Measurements from ENCODE around the gene AK1.

DNA sequence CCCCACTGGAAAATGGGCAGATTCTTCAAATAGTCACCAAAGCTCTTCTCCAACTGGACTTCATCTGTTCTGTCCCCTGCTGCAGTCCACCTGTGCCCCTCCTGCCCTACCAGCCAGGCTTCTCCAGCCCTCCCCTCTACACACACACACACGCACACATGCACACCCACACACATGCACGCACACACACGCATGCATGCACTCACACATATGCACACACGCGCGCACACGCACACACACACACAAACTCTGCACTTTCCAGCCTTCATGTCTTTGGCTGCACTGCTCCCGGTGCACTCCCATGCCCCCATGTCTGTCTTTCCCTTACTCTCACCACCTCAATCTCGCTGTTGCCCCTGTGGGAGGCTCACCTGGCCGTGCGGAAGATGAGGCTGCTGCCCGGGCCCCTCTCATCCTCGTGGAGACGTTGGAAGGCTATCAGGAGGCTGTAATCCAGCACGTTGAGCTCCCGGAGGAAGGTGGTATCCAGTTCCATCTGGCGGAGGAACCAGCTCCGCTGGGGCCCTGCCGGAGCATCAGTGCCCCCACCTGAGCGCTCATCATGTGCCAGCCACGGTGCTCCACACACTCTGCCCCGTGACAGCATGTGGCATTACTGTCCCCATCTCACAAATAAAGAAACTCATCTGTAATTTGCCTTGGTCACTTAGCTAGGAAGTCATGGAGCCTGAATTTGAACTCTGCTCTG lies 47.4 kb upstream of the AK1 start:
- TF ChIP-seq TFE3 (CRISPR knock-in tag; IDR thresholded peaks at IDR 0.05) (no peak), RERE (CRISPR knock-in tag; IDR thresholded peaks at IDR 0.05; ENCODE audit: borderline replicate concordance) (no peak), MEF2A (IDR thresholded peaks at IDR 0.05; ENCODE audit: control insufficient read depth, low read depth, low read length) (no peak), SMC3 (conservative IDR thresholded peaks at IDR 0.05; ENCODE audit: insufficient read depth, low read depth, low read length) (no peak), L3MBTL2 (IDR thresholded peaks at IDR 0.05) (no peak)
- TF ChIP-seq, protein P1, sequence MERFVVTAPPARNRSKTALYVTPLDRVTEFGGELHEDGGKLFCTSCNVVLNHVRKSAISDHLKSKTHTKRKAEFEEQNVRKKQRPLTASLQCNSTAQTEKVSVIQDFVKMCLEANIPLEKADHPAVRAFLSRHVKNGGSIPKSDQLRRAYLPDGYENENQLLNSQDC (CRISPR knock-in tag; IDR thresholded peaks at IDR 0.05), result no peak
